HG03095 (cell line): ENCODE data around the gene SKP1.

Experiments
- ATAC-seq: cut with Tn5 transposase; IDR thresholded peaks from one replicate; pipeline ENCODE4 v1.9.1; 2021; ENCODE audit warnings: moderate library complexity; ENCODE audit not compliant: unreplicated experiment

The SKP1 gene

GRCh38 chr5:134113902-134114875 lies 62.6 kb downstream of the SKP1 start, which contains the start of gene TCF7:
TCF7 (plus strand) TSS chr5:134114681; CDS start chr5:134114907, 226 bp downstream.
- ATAC-seq = peak; percentile 83

- no peak for ATAC-seq
These were observed 63.3 kb downstream of the SKP1 start for GRCh38 chr5:134113363-134113889.

- ATAC-seq = no peak
These were observed 63.9 kb downstream of the SKP1 start for GRCh38 chr5:134112726-134113362.

- ATAC-seq = no peak
These were observed 64.8 kb downstream of the SKP1 start for GRCh38 chr5:134111741-134112647.

GRCh38 chr5:134110382-134110781 lies 66.4 kb downstream of the SKP1 start:
- no peak for ATAC-seq

- ATAC-seq = no peak
These were observed 69.0 kb downstream of the SKP1 start for GRCh38 chr5:134107779-134108178.

- ATAC-seq = no peak
These were observed 69.6 kb downstream of the SKP1 start for GRCh38 chr5:134106991-134107701.

GRCh38 chr5:134103998-134104654 lies 72.6 kb downstream of the SKP1 start:
- no peak for ATAC-seq

GRCh38 chr5:134103397-134103796 lies 73.4 kb downstream of the SKP1 start:
- no peak for ATAC-seq

- no peak for ATAC-seq
These were observed 74.9 kb downstream of the SKP1 start for GRCh38 chr5:134101686-134102439.

- ATAC-seq = peak; percentile 78
These were observed 76.3 kb downstream of the SKP1 start for GRCh38 chr5:134100283-134101091.

- ATAC-seq = no peak
These were observed 76.8 kb downstream of the SKP1 start for GRCh38 chr5:134099939-134100282.

GRCh38 chr5:134099288-134099872 lies 77.4 kb downstream of the SKP1 start:
- ATAC-seq = no peak
